GM21529 (cell line): ENCODE results near the gene INPP5A.

ENCODE experiments used
- ATAC-seq: cut with Tn5 transposase; IDR thresholded peaks from one replicate; pipeline ENCODE4 v1.9.1; 2021; ENCODE audit not compliant: unreplicated experiment

Gene INPP5A

GRCh38 chr10:132578287-132578951, 40.8 kb downstream of the INPP5A start:
- no peak for ATAC-seq

- no peak for ATAC-seq
These were observed 41.7 kb downstream of the INPP5A start for GRCh38 chr10:132579027-132579859.

- no peak for ATAC-seq
These were observed 42.6 kb downstream of the INPP5A start for GRCh38 chr10:132580143-132580542.

- ATAC-seq = no peak
These were observed 43.0 kb downstream of the INPP5A start for GRCh38 chr10:132580617-132581016.

- ATAC-seq = no peak
These were observed 44.5 kb downstream of the INPP5A start for GRCh38 chr10:132582137-132582536.

GRCh38 chr10:132582771-132583170, 45.2 kb downstream of the INPP5A start:
- ATAC-seq = no peak

GRCh38 chr10:132583456-132583855, 45.9 kb downstream of the INPP5A start:
- ATAC-seq = no peak

GRCh38 chr10:132584081-132584480, 46.5 kb downstream of the INPP5A start:
- no peak for ATAC-seq

GRCh38 chr10:132585732-132586722, 48.4 kb downstream of the INPP5A start:
- ATAC-seq = no peak

GRCh38 chr10:132586739-132587138, 49.2 kb downstream of the INPP5A start:
- ATAC-seq = no peak

GRCh38 chr10:132587175-132587574, 49.6 kb downstream of the INPP5A start:
- ATAC-seq = no peak

GRCh38 chr10:132588301-132589013, 50.9 kb downstream of the INPP5A start:
- ATAC-seq = no peak

- no peak for ATAC-seq
These were observed 51.4 kb downstream of the INPP5A start for GRCh38 chr10:132589015-132589414.

- no peak for ATAC-seq
These were observed 52.1 kb downstream of the INPP5A start for GRCh38 chr10:132589681-132590080.

- no peak for ATAC-seq
These were observed 52.6 kb downstream of the INPP5A start for GRCh38 chr10:132590094-132590751.

- ATAC-seq = no peak
These were observed 53.1 kb downstream of the INPP5A start for GRCh38 chr10:132590752-132591121.

- no peak for ATAC-seq
These were observed 53.8 kb downstream of the INPP5A start for GRCh38 chr10:132591166-132591971.

- no peak for ATAC-seq
These were observed 55.3 kb downstream of the INPP5A start for GRCh38 chr10:132592790-132593383.

GRCh38 chr10:132593389-132593788, 55.8 kb downstream of the INPP5A start:
- peak; percentile 83 for ATAC-seq
